ENCODE results near the gene SCN9A. TPM values are rescaled to one million over a fixed set of nuclear protein-coding genes. Genes with fewer than 3 reads are reported as not detected.
"Not testable (repeated sequence)": the region's sequence is repeated elsewhere in the genome, so short reads cannot be mapped to it uniquely, and the experiment has no call there.

Gene SCN9A
- total RNA-seq, 2 experiments from 2014 or later, result 0.14 to 0.17 TPM

DNA sequence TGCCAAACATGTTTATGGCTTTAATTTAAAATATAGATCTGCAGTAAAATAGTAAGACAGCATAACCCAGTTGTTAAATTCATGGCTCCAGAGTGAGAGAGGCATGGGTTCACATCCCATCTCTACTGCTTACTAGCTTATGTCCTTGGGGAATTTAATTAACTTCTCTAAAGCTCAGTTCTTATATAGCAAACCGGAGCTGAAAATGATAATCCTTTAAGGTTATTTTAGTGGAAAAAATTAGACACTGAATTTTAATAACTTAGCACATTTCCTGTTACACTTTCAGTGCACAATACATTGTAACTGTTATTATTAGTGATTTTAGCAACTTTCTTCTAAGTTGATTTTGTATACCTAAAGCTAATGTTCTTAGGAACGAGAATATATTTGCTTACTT is 14.8 kb downstream of the SCN9A start:
- ATAC-seq (ENCODE audit: poor library complexity), result no peak
- Histone ChIP-seq H3K27ac (ENCODE audit: low read depth in 1 of 2, low read length in 2 of 2) (no peak overlapping the region), H3K4me3 (ENCODE audit: low read length) (no peak overlapping the region), H3K4me1 (ENCODE audit: insufficient read depth, low read length) (no peaks in the 10 kb centered on the region), H3K36me3 (ENCODE audit: insufficient read depth, low read length) (no peaks in the 10 kb centered on the region), H3K27me3 (ENCODE audit: control insufficient read depth in 1 of 2, insufficient read depth in 2 of 2, low read length in 2 of 2) (no peaks in the 10 kb centered on the region), H3K9me3 (ENCODE audit: control insufficient read depth in 1 of 2, insufficient read depth in 1 of 2, low read length in 2 of 2) (no peaks in the 10 kb centered on the region)
- DNase-seq, result no peak
- no peaks in the 10 kb centered on the region for H3K9me3 Mint-ChIP-seq
- intact Hi-C loops (cut with DNase I, micrococcal nuclease), result no loop called here
- no peaks in the 10 kb centered on the region for H3K4me1 Mint-ChIP-seq (ENCODE audit: low read depth)
- no peaks in the 10 kb centered on the region for H3K27me3 Mint-ChIP-seq
- H3K36me3 Mint-ChIP-seq (ENCODE audit: low read depth), result no peaks in the 10 kb centered on the region
- ChIA-PET POLR2A (no interaction called here), CTCF (no interaction called here)
- H3K4me3 Mint-ChIP-seq, result no peak overlapping the region
- TF ChIP-seq, protein P1, sequence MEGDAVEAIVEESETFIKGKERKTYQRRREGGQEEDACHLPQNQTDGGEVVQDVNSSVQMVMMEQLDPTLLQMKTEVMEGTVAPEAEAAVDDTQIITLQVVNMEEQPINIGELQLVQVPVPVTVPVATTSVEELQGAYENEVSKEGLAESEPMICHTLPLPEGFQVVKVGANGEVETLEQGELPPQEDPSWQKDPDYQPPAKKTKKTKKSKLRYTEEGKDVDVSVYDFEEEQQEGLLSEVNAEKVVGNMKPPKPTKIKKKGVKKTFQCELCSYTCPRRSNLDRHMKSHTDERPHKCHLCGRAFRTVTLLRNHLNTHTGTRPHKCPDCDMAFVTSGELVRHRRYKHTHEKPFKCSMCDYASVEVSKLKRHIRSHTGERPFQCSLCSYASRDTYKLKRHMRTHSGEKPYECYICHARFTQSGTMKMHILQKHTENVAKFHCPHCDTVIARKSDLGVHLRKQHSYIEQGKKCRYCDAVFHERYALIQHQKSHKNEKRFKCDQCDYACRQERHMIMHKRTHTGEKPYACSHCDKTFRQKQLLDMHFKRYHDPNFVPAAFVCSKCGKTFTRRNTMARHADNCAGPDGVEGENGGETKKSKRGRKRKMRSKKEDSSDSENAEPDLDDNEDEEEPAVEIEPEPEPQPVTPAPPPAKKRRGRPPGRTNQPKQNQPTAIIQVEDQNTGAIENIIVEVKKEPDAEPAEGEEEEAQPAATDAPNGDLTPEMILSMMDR (IDR thresholded peaks at IDR 0.05), result no peak
- H3K27ac Mint-ChIP-seq, result no peak overlapping the region

DNA sequence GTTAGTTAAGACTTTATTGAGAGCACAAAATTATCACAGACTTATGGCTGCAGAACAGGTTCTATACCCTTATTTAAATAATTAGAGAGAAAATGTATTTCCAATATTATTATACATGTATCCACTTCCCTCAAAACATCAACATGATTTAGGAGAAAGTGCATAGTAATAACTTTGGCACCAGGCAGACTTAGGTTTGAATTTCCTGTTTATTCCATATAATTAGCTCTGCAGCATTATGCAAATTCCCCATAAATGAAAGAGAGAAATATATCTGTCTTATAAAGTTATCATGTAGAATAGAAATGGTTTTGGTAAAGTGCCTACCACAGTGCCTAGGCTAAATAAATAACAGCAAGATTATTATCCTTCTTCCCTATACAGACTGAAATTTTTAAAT is 15.3 kb downstream of the SCN9A start:
- no peaks in the 10 kb centered on the region for H3K27me3 Mint-ChIP-seq
- no peak for DNase-seq
- no peaks in the 10 kb centered on the region for H3K27me3 ChIP-seq (ENCODE audit: control insufficient read depth in 1 of 2, insufficient read depth in 2 of 2, low read length in 2 of 2)
- H3K4me1 ChIP-seq (ENCODE audit: insufficient read depth, low read length), result no peaks in the 10 kb centered on the region
- no peak overlapping the region for H3K27ac ChIP-seq (ENCODE audit: low read depth in 1 of 2, low read length in 2 of 2)
- no peak overlapping the region for H3K4me3 ChIP-seq (ENCODE audit: low read length)
- TF ChIP-seq, protein P1 (IDR thresholded peaks at IDR 0.05), result no peak
- no peaks in the 10 kb centered on the region for H3K36me3 ChIP-seq (ENCODE audit: insufficient read depth, low read length)
- CTCF ChIA-PET, result no interaction called here
- no peak overlapping the region for H3K4me3 Mint-ChIP-seq
- POLR2A ChIA-PET, result no interaction called here
- intact Hi-C loops (cut with DNase I, micrococcal nuclease), result no loop called here
- H3K36me3 Mint-ChIP-seq (ENCODE audit: low read depth), result no peaks in the 10 kb centered on the region
- H3K9me3 Mint-ChIP-seq, result no peaks in the 10 kb centered on the region
- no peaks in the 10 kb centered on the region for H3K9me3 ChIP-seq (ENCODE audit: control insufficient read depth in 1 of 2, insufficient read depth in 1 of 2, low read length in 2 of 2)
- ATAC-seq (ENCODE audit: poor library complexity), result no peak
- no peaks in the 10 kb centered on the region for H3K4me1 Mint-ChIP-seq (ENCODE audit: low read depth)
- H3K27ac Mint-ChIP-seq, result no peak overlapping the region

- H3K27ac Mint-ChIP-seq; ATAC-seq (ENCODE audit: poor library complexity); DNase-seq; H3K4me1 ChIP-seq (ENCODE audit: insufficient read depth, low read length); H3K4me3 Mint-ChIP-seq; H3K36me3 Mint-ChIP-seq (ENCODE audit: low read depth); H3K27me3 Mint-ChIP-seq; POLR2A ChIA-PET; H3K27ac ChIP-seq (ENCODE audit: low read depth in 1 of 2, low read length in 2 of 2); H3K9me3 Mint-ChIP-seq; H3K4me3 ChIP-seq (ENCODE audit: low read length); intact Hi-C loops (cut with DNase I, micrococcal nuclease); CTCF ChIA-PET; H3K4me1 Mint-ChIP-seq (ENCODE audit: low read depth); H3K27me3 ChIP-seq (ENCODE audit: control insufficient read depth in 1 of 2, insufficient read depth in 2 of 2, low read length in 2 of 2); H3K9me3 ChIP-seq (ENCODE audit: control insufficient read depth in 1 of 2, insufficient read depth in 1 of 2, low read length in 2 of 2); H3K36me3 ChIP-seq (ENCODE audit: insufficient read depth, low read length): not testable (repeated sequence)
These were observed 17.8 kb downstream of the SCN9A start for GRCh38 chr2:166357950-166358321.

DNA sequence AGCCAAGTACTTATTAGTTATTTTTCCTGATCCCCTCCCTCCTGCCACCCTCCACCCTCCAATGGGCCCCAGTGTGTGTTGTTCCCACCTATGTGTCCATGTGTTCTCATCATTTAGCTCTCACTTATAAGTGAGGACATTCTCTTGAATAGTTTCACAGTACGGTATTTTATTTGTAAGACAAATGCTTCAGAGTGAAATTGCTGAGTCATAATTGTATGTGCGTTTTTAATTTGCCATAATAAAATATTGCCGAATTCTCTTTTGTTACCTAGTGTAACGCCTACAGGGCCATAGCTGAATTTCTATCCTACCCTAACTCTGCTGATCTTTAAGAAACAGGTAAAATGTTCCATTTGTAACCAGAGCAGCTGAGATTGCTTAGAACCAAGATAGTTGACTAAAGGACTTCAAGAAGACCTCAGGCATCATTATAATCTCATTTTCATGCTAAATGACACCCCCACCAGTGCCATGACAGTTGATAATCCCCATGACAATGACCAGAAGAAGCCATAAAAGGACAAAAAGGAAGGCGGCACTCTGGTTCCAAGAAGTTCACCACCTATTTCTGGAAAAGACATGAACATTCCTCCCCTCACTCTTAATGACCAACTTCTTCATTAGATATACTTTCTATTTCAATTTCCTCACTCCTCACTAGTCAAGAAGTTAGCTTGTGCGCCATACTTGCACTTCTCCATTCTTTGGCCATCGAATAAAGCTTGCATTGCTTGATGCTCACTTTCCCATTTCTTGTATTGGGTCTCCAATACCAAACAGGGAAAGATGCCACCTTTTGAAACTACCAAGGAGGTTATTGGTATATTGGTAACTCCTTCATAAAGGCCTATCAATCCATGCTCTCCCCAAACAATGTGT is 18.4 kb downstream of the SCN9A start:
- no peaks in the 10 kb centered on the region for H3K27me3 Mint-ChIP-seq

More for the DNA sequence above, 18.4 kb downstream of the SCN9A start:
- Histone ChIP-seq H3K4me1 (ENCODE audit: insufficient read depth, low read length) (no peaks in the 10 kb centered on the region), H3K36me3 (ENCODE audit: insufficient read depth, low read length) (no peaks in the 10 kb centered on the region), H3K27ac (ENCODE audit: low read depth in 1 of 2, low read length in 2 of 2) (no peak overlapping the region), H3K4me3 (ENCODE audit: low read length) (no peak overlapping the region), H3K9me3 (ENCODE audit: control insufficient read depth in 1 of 2, insufficient read depth in 1 of 2, low read length in 2 of 2) (no peaks in the 10 kb centered on the region), H3K27me3 (ENCODE audit: control insufficient read depth in 1 of 2, insufficient read depth in 2 of 2, low read length in 2 of 2) (no peaks in the 10 kb centered on the region)
- ChIA-PET POLR2A (no interaction called here), CTCF (no interaction called here)
- Mint-ChIP-seq H3K36me3 (ENCODE audit: low read depth) (no peaks in the 10 kb centered on the region), H3K4me1 (ENCODE audit: low read depth) (no peaks in the 10 kb centered on the region), H3K27ac (no peak overlapping the region), H3K4me3 (no peak overlapping the region), H3K9me3 (no peaks in the 10 kb centered on the region)
- intact Hi-C loops (cut with DNase I, micrococcal nuclease), result no loop called here
- TF ChIP-seq, protein P1 (IDR thresholded peaks at IDR 0.05), result no peak
- ATAC-seq (ENCODE audit: poor library complexity) (no peak), DNase-seq (no peak)

Data from CD4-positive, alpha-beta T cell (primary cell).